Bone marrow (tissue), 2 donors: ENCODE results near the gene PTPRN2.
"Not testable (repeated sequence)": the region's sequence is repeated elsewhere in the genome, so short reads cannot be mapped to it uniquely, and the experiment has no call there.

ENCODE experiments used
- DNase-seq, 2 donors: peaks; one replicate each; lab custom pipeline; 2025; lab: John Stamatoyannopoulos, UW

Gene PTPRN2

GRCh38 chr7:157901816-157902610 lies 685.6 kb downstream of the PTPRN2 start:
- DNase-seq, result not testable (repeated sequence)

GRCh38 chr7:157901166-157901565 lies 686.5 kb downstream of the PTPRN2 start:
- no peak for DNase-seq

- no peak for DNase-seq
These were observed 687.1 kb downstream of the PTPRN2 start for GRCh38 chr7:157900556-157900955.

- no peak for DNase-seq
These were observed 687.6 kb downstream of the PTPRN2 start for GRCh38 chr7:157900011-157900410.

DNA sequence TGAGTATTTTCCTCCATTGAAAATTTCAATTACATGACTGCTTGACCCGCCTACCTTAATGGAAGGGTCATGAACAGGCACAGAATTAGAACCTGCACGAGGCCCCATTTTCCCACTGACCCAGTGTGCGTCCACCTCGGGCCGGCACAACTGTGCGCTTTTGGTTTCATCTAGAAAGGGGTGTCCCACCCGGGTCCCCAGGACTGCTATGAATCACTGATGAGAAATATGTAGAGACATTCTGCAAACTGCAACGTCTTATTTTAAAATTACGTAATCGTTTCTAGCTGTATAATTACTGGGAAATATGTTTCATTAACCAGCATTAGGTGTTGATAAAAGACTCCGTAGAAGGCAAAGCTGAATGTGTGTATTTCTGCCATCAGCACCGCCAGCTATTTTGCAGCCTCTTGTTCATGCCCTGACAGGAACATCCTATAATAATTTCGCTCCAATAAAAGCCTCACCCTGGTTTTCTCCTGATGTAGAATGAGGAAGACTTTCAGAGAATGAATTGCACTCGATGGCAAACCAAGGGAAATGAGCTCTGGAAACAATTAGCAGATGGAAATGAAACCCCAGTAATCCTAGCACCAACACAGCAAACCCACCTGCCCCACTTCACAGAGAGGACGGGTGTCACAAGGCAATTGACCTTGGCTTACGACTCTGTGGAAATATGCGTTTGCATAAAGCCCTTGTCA lies 688.7 kb downstream of the PTPRN2 start:
- no peak for DNase-seq

DNA sequence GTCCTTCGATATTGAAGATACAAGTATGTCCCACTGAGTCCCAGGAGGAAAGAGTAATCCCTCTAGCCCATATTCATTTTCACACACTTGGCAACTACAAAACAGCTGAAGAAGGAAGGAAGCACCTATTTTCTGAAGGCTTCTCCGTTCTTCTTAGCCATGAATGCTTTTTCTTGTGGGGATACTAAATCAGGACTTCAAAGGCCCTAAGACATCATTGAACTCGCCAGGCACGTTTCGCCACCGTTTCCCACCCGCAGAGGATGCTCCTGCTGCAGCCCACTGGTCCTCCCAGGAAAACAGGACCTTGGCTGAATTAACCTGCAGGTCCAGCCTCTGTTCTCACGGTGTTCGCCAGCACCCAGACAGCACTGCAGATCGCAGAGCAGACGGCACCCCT lies 689.4 kb downstream of the PTPRN2 start:
- DNase-seq, result no peak

DNA sequence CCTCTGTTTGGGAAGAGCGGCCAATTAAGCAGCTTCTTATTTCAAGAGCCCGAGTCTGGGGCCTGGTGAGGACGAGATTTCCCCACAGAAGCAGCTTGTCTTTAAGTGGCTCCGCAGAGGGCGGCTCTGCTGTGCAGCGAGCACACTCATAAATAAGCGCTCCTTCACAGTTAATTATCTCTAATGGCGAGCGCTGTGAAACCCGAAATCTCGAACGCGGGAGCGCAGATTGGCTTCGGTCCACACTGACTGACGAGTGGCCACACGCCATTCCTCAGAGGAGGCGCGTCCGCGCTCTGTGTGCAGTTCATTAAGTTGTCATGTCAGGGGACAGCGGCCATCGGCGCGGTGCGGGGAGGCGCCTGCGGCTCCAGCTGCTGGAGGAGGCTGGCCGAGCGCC lies 689.9 kb downstream of the PTPRN2 start:
- no peak for DNase-seq

DNA sequence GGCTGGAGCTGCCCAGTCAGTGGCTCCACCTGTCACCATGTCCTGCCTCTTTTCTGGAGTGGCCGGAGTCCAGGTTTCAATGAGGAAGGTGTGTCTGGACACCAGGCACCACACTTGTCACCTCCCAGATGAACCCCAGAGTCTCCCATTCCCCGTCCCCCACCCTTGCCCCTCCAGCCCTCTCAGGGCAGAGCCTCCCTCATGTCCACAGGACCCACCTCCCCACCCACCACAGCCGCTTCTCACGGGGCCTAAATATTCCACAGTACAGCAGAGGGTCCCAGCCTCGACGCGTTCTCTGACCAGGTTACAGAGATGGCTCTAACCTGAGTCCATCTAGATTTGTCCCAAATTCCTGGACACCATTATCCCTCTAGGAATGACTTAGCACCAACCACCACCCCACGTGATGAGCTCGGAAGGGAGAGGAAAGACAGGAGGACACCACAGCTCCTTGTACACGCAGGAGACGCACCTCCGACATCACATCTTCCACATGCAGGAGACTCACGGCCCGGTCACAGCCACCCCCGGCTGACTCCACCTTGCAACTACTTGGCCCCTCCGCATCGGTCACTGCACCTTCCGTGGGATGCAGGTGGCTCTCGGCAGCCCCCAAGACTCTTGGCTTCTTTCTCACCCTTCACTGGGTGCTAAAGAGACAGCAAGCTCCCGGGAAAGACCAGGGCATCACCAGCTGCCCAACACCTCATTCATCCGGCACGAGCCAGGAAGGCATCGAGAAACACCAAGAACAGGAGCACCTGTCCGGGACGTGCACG lies 690.7 kb downstream of the PTPRN2 start:
- no peak for DNase-seq

- not testable (repeated sequence) for DNase-seq
These were observed 691.3 kb downstream of the PTPRN2 start for GRCh38 chr7:157896376-157896675.

DNA sequence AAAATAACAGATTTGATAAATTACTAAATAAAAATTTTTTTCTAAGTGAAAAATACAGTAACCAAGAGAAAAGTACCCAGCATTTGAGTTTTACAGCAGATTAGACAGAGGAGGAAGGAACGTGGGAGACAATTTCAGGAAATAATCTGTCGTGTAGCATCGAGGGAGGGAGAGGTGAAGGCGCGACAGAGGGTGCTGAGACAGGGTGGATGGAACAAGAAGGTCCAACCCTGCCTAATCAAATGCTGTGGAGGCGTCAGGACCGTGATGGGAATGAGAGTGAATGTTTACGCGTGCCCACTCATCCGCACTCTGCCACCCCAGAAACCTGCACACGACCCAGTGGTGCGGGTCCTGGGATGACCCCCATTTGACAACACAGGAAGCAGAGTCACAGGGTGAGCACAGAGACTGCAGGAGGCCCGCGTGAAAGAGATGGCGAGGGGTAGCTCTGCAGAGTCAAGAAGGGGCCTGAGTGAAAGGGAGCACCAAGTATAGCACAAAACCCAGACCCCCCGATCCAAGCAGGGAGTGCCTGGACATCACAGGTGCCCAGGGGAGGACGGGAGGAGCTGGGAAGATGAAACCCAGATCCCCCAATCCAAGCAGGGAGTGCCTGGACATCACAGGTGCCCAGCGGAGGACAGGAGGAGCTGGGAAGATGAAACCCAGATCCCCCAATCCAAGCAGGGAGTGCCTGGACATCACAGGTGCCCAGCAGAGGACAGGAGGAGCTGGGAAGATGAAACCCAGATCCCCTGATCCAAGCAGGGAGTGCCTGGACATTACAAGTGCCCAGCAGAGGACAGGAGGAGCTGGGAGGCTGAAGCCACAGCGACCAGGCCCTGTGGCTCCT lies 691.9 kb downstream of the PTPRN2 start:
- DNase-seq, result no peak

GRCh38 chr7:157895098-157895497 lies 692.5 kb downstream of the PTPRN2 start:
- DNase-seq, result not testable (repeated sequence)

- DNase-seq, result no peak
These were observed 694.0 kb downstream of the PTPRN2 start for GRCh38 chr7:157893535-157894044.

DNA sequence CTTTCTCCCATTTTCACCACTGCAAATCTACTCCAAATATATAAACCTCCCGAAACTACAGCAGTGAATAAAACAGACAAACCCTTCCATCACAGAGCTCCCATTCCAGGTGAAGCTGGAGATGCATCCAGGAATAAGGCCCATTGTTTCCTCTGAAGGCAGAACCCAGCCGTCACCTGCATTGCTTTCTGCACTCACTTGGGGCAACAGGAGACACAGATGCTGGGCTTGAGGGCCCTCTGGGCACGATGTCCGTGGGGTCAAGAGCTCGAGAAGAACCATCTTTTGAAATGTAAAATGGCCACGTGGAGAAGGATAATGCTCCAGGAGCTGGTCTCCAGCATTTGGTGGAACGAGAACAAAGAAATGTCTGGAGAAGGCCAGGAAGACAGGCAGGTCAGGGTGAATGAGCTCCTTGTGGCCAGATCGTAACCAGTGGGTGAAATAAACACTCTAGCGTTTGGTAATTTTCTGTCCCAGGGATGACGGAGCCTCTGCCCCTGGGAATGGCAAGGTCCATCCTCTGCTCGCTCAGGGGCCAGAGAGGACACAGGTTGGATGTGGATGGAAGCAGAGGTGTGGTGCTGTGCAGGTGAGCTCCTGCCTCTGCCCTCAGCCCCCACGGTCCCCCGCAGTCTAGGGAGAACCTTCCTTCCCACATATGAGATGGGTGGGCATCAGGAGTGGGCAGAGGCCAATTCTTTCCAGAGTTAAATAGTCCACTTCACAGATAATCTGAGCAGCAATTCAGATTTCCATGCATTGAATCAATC lies 694.7 kb downstream of the PTPRN2 start:
- DNase-seq, result no peak

- no peak for DNase-seq
These were observed 696.7 kb downstream of the PTPRN2 start for GRCh38 chr7:157890921-157891401.

DNA sequence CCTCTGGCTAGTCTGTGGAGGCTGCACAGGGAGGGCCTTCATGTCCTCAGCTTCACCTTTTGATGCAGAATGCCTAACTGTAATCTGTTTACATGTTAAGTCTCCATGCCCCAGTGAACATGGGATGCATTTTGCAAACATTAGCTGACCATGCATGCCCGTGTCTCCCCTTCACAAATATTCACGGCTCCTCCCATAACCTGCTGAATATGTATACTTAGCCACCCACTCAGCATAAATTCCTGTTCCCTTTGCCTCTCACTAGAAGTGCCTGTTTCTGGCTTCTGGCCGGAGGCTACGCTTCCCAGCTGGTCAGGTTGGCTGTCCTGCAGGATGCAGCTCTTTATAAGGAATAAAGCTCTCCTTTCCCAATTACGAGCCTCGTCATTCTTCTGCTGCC lies 698.1 kb downstream of the PTPRN2 start:
- DNase-seq, result no peak

DNA sequence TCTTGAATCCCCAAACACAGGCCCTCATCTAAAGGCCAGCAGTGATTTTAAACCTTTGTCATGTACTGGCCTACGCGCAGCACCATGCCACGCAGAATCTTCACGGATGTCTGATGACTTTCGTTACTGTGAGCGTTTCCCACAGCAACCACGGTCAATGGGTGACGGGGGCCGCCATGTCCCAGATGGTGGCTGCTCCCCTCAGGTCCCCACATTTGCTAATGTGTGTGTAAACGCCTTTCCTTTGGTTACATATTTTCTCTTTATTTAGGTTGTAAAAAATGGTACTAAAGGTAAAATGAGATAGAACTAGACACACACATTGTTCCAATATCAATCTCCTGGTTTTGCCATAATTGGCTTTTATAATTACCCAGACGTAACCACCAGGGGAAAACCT lies 699.0 kb downstream of the PTPRN2 start:
- DNase-seq, result no peak

DNA sequence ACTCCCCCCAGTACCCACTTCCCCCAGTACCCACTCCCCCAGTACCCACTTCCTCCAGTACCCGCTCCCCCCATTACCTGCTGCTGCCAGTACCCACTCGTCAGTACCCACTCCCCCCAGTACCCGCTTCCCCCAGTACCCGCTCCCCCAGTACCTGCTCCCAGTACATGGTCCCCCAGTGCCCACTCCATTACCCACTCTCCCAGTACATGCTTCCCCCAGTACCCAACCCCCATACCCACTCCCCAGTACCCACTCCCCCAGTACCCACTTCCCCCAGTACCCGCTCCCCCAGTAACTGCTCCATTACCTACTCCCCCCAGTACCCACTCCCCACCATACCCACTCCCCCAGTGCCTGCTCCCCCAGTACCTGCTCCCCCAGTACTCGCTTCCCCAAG lies 700.2 kb downstream of the PTPRN2 start:
- DNase-seq, result no peak

- DNase-seq, result no peak
These were observed 700.9 kb downstream of the PTPRN2 start for GRCh38 chr7:157886711-157887110.

- DNase-seq, result no peak
These were observed 701.4 kb downstream of the PTPRN2 start for GRCh38 chr7:157886266-157886665.

DNA sequence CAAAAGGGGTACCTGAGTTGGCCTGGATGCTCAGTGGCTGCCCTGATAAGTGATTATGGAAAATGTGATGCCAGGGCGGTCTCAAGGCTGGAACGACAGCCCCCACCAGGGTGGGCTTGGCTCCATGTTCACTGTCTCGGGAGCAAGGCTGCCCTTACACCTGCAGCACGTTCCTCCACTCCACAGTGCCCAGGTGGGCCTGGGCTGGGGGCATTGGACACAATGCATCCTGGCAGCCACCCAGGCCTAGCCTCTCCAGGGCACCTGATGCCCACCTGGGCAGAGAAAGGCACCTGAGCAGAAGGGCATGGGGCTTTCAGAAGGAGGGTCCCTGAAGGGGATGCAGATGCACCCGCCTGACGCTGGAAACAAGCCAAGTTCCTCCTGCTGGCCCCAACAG lies 702.5 kb downstream of the PTPRN2 start:
- no peak for DNase-seq
